Neural cell (in vitro differentiated cells): ENCODE data around the gene NT5C2.

Experiments
- EP300 ChIP-seq: fragments of 450-650 bp; conservative IDR thresholded peaks from 2 replicates; pipeline ENCODE4 v1.6.1; 2014; ENCODE audit warnings: antibody characterized with exemption, mild to moderate bottlenecking, moderate library complexity; ENCODE audit not compliant: poor library complexity, severe bottlenecking
- EZH2 ChIP-seq: fragments of 200-600, 300-800 bp; shearing (Covaris generic), sonication (generic); IDR thresholded peaks from 2 replicates; pipeline ENCODE4 v1.6.1; 2014; ENCODE audit warnings: antibody characterized with exemption, low read length, borderline replicate concordance, mild to moderate bottlenecking; ENCODE audit not compliant: insufficient read depth, poor library complexity, severe bottlenecking
- POLR2AphosphoS5 ChIP-seq: IDR thresholded peaks from 2 replicates; pipeline ENCODE4 v1.6.1; 2012
- SMC3 ChIP-seq: fragments of 450-650 bp; conservative IDR thresholded peaks from 2 replicates; pipeline ENCODE4 v1.6.1; 2014; ENCODE audit warnings: antibody characterized with exemption, mild to moderate bottlenecking, moderate library complexity; ENCODE audit not compliant: poor library complexity
- TF ChIP-seq, protein P1 (sequence below): fragments of 450-650 bp; IDR thresholded peaks from 2 replicates; pipeline ENCODE4 v1.5.1; 2014; ENCODE audit warnings: antibody characterized with exemption, mild to moderate bottlenecking, moderate library complexity; ENCODE audit not compliant: poor library complexity, severe bottlenecking
- TF ChIP-seq, protein P2 (sequence below): IDR thresholded peaks from 2 replicates; pipeline ENCODE4 v1.6.1; 2012; ENCODE audit warnings: borderline replicate concordance

DNA sequence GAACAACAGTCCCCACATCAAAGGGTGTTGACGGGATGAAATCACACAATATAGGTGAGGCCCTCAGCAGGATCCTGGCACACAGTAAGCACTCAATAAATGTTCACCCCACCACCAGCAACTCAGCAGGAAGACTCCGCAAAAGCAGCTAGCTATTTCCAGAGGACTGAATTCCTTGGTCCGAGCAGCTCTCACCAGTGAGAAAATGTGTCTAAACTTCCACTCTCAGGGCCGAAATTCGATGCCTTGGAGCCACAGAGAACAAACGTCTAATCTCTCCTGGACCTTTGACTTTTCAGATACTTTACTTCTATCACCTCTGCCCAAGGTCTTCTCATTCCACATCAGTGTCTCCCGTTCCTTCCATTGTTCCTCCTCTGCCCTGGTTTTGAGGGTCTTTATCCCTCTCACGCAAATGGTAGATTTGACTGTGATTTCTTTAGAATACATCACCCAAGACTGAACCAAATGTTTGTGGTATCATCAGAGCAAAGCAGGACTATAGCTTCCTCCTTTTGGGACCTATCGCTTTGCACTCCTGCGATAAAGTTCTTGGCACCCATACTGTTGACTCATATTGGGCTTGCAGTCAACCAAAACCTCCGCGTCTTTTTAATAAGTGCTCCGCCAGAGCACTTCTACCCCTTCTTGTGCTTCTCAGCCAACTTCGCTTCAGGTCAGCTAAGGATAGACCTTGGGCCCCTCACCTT lies 903 bp upstream of the NT5C2 start:
- TF ChIP-seq, protein P1, sequence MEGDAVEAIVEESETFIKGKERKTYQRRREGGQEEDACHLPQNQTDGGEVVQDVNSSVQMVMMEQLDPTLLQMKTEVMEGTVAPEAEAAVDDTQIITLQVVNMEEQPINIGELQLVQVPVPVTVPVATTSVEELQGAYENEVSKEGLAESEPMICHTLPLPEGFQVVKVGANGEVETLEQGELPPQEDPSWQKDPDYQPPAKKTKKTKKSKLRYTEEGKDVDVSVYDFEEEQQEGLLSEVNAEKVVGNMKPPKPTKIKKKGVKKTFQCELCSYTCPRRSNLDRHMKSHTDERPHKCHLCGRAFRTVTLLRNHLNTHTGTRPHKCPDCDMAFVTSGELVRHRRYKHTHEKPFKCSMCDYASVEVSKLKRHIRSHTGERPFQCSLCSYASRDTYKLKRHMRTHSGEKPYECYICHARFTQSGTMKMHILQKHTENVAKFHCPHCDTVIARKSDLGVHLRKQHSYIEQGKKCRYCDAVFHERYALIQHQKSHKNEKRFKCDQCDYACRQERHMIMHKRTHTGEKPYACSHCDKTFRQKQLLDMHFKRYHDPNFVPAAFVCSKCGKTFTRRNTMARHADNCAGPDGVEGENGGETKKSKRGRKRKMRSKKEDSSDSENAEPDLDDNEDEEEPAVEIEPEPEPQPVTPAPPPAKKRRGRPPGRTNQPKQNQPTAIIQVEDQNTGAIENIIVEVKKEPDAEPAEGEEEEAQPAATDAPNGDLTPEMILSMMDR: no peak
- TF ChIP-seq EP300 (no peak), EZH2 (no peak), POLR2AphosphoS5 (no peak), SMC3 (no peak)
- TF ChIP-seq, protein P2, sequence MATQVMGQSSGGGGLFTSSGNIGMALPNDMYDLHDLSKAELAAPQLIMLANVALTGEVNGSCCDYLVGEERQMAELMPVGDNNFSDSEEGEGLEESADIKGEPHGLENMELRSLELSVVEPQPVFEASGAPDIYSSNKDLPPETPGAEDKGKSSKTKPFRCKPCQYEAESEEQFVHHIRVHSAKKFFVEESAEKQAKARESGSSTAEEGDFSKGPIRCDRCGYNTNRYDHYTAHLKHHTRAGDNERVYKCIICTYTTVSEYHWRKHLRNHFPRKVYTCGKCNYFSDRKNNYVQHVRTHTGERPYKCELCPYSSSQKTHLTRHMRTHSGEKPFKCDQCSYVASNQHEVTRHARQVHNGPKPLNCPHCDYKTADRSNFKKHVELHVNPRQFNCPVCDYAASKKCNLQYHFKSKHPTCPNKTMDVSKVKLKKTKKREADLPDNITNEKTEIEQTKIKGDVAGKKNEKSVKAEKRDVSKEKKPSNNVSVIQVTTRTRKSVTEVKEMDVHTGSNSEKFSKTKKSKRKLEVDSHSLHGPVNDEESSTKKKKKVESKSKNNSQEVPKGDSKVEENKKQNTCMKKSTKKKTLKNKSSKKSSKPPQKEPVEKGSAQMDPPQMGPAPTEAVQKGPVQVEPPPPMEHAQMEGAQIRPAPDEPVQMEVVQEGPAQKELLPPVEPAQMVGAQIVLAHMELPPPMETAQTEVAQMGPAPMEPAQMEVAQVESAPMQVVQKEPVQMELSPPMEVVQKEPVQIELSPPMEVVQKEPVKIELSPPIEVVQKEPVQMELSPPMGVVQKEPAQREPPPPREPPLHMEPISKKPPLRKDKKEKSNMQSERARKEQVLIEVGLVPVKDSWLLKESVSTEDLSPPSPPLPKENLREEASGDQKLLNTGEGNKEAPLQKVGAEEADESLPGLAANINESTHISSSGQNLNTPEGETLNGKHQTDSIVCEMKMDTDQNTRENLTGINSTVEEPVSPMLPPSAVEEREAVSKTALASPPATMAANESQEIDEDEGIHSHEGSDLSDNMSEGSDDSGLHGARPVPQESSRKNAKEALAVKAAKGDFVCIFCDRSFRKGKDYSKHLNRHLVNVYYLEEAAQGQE: no peak
